ENCODE data around the gene SMIM10.
"Not testable (repeated sequence)": the region's sequence is repeated elsewhere in the genome, so short reads cannot be mapped to it uniquely, and the experiment has no call there.

The SMIM10 gene

DNA sequence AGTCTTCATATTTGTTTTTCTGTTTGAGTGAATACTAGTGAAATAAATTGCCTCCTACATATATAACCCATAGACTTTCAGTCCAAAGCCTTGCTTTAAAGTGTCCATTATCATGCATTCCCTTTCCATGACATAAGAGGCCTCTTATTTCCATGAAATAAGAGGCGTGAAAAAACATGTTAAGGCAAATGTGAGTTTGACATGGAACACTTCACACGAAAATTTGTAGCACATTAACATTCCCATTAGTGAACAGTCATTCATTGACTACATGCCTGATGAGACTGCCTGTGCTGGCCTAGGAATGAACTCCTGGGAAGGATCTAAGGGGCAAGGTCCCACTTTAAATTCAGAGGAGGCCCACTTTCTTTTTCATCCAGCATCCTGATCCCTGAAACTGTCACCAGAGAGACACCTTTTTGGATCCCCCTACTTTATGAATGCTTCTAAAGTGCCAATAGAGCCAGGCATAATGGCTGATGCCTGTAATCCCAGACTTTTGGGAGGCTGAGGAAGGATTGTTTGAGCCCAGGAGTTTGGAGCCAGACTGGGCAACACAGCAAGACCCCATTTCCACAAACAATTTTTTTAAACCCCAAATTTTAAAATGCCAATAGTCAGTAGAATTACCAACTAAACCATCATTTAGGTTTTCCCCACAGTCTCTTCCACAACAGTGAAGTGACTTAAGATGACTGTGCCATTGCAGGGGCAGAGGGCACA, 24.9 kb downstream of the SMIM10 start:
- no peak for DNase-seq

DNA sequence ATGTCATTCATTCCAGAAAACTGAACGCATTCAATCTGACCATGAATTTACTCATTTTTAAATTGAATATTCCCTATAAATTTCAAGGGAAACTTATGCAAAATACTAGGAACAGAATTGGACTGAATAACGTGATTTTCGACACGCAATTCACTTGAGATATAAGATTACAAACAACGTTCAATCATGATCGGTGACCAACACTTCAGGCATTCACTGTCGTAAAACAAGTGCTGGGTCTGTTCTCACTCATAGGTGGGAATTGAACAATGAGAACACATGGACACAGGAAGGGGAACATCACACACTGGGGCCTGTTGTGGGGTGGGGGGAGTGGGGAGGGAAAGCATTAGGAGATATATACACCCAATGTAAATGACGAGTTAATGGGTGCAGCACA, 29.1 kb downstream of the SMIM10 start:
- DNase-seq, result not testable (repeated sequence)

DNA sequence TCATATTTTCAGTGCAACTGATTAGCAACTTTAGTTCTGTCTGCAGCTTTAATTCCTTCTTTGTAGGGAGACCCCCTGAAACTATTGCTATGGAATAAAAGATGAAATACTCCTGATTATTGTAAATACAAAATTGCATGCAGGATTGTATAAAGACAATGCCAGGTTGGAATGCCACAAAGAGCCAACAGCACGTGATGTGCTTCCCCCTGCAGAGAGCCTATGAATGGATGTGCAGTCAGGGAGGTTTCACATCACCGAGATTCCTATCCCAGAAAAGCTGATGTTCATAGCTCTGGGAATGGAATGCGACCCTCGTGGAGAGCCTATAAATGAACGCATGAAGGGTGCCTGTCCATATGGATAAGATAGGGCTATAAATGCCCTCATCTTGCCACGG, 33.0 kb downstream of the SMIM10 start:
- DNase-seq, result not testable (repeated sequence)

DNA sequence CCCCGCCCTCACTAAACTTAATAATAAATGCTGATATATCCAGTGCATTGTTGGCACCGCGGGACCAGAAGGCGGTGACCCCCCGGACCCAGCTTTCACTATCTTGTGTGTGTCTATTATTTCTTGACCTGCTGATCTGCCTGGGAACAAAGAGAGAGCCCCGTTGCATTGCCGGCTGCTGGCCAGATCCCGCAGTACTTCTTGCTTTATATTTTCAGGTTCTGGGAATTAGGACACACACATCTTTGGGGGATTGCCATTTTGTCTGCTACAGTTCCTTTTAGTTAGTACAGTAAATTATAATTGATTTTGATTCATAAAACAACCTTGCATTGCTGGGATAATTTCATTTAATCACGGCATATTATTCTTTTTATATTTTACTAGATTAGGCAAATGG, 33.7 kb downstream of the SMIM10 start:
- no peak for DNase-seq

DNA sequence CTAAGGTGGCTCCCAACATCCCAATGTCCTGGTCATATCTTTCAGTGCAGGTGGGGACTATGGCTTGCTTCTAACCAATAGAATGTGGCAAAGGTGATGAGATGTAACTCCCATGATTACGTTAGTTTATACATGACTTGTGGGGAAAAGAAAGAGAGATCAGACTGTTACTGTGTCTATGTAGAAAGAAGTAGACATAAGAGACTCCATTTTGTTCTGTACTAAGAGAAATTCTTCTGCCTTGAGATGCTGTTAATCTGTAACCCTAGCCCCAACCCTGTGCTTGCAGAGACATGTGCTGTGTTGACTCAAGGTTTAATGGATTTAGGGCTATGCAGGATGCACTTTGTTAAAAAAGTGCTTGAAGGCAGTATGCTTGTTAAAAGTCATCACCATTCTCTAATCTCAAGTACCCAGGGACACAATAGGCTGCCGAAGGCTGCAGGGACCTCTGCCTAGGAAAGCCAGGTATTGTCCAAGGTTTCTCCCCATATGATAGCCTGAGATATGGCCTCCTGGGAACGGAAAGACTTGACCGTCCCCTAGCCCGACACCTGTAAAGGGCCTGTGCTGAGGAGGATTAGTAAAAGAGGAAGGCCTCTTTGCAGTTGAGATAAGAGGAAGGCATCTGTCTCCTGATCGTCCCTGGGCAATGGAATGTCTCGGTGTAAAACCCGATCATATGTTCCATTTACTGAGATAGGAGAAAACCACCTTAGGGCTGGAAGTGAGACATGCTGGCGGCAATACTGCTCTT, 39.6 kb downstream of the SMIM10 start:
- not testable (repeated sequence) for DNase-seq

DNA sequence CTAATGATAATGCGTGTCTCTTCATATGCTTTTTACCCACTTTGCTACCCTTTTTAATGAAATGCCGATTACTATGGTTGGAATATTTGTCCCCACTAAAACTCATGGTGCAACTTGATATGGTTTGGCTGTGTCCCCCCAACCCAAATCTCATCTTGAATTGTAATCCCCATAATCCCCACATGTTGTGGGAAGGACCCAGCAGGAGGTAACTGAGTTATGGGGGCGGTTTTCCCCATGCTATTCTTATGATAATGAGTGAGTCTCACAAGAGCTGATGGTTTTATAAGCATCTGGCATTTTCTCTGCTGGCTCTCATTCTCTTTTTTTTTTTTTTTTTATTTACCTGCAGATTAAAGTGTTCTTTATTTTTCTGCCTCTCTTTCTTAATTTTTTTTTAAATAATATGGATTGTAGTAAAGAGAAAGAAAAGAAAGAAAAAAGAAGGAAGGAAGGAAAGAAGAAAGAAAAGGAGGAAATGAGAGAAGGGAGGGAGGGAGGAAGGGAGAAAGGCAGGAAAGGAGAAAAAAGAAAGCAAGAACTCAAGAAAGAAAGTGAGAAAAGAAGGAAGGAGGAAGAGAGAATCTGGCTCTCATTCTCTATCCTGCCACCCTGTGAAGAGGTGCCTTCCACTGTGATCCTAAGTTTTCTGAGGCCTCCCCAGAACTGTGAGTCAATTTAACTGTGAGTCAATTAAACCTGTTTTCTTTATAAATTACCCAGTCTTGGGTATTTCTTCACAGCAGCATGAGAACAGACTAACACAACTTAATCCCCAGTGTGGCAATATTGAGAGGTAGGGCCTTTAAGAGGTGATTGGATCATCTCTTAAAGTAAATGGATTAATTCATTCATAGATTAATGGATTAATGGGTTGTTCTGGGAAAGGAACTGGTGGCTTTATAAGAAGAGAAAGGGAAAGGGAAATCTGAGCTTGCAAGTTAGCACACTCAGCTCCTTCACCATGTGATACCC, 50.6 kb downstream of the SMIM10 start:
- DNase-seq, result not testable (repeated sequence)
